GM12878 (cell line): Measurements from ENCODE around the gene TTC22. TPM values are rescaled to one million over a fixed set of nuclear protein-coding genes. Genes with fewer than 3 reads are reported as not detected.

Source experiments
- ATAC-seq: fragments of 200-7000 bp; cut with Tn5 transposase; 3 replicates; pipeline ENCODE4 v1.9.1; 2020; ENCODE audit warnings: mild to moderate bottlenecking, moderate library complexity
- BruUV-seq: library from RNA; stranded (reverse); fragments of 400-500 nt; replicated peaks from 2 replicates; lab custom pipeline; 2021; lab: Mats Ljungman, UMichigan
- CTCF ChIA-PET: fragments of 300-600 bp; sonication (Branson Sonifier 250); formaldehyde crosslinking; extraction: SDS; loops from one replicate; lab custom pipeline; 2021; ENCODE audit warnings: inconsistent platforms; lab: Yijun Ruan, JAX
- POLR2A ChIA-PET: fragments of 350-600 bp; formaldehyde crosslinking; extraction: SDS; loops from one replicate; lab custom pipeline; 2021; ENCODE audit warnings: inconsistent platforms; lab: Charles Lee
- RAD21 ChIA-PET: fragments of 300-600 bp; sonication (Branson Sonifier 250); formaldehyde crosslinking; loops from one replicate; lab custom pipeline; 2023; ENCODE audit warnings: antibody characterized with exemption; ENCODE audit not compliant: unreplicated experiment; lab: Charles Lee
- SMC1A ChIA-PET: fragments of 300-600 bp; sonication (Branson Sonifier 250); formaldehyde crosslinking; loops from one replicate; lab custom pipeline; 2023; ENCODE audit not compliant: unreplicated experiment, uncharacterized antibody; lab: Charles Lee
- DNase-seq: peaks from one replicate; pipeline ENCODE4 v3.0.0-alpha.2; 2011; ENCODE audit warnings: low read depth, low spot score
- FAIRE-seq: peaks from 3 replicates; lab custom pipeline; 2011; peaks lifted over from hg19 to GRCh38; lab: Jason Lieb, UNC
- H2AFZ ChIP-seq: 2 replicates; pipeline ENCODE4 v1.6.0; 2011; ENCODE audit warnings: low read depth, low read length, control low read depth; ENCODE audit not compliant: control insufficient read depth
- H3K27ac ChIP-seq: 2 replicates; pipeline ENCODE4 v1.5.1; 2011; ENCODE audit warnings: control low read depth; ENCODE audit not compliant: control insufficient read depth, insufficient read depth
- H3K27me3 ChIP-seq, 2 experiments: replicated peaks in 1 of 2; 2 replicates each; pipeline versions ENCODE4 v1.6.0 to v1.6.1; 2011; ENCODE audit warnings: low read length in 1 of 2; ENCODE audit not compliant: control insufficient read depth in 2 of 2, insufficient read depth in 2 of 2
- H3K36me3 ChIP-seq, 2 experiments: 2 replicates each; pipeline ENCODE4 v1.5.1; 2011; ENCODE audit warnings: low read length in 1 of 2; ENCODE audit not compliant: control insufficient read depth in 2 of 2, insufficient read depth in 2 of 2
- H3K4me1 ChIP-seq: 2 replicates; pipeline ENCODE4 v1.6.1; 2011; ENCODE audit warnings: mild to moderate bottlenecking, low read length, moderate library complexity, mixed read lengths; ENCODE audit not compliant: control insufficient read depth, insufficient read depth
- H3K4me2 ChIP-seq: 2 replicates; pipeline ENCODE4 v1.6.0; 2011; ENCODE audit warnings: control low read depth; ENCODE audit not compliant: control insufficient read depth, insufficient read depth
- H3K4me3 ChIP-seq: fragments of 200-600 bp; sonication (generic); 2 replicates; pipeline ENCODE4 v1.5.1; 2016
- H3K79me2 ChIP-seq: 2 replicates; pipeline ENCODE4 v1.6.0; 2011; ENCODE audit warnings: low read length; ENCODE audit not compliant: control insufficient read depth, insufficient read depth
- H3K9ac ChIP-seq: 2 replicates; pipeline ENCODE4 v1.8.0; 2011; ENCODE audit warnings: low read length, control low read depth, mixed read lengths; ENCODE audit not compliant: control insufficient read depth, insufficient read depth
- H3K9me3 ChIP-seq: replicated peaks from 3 replicates; pipeline ENCODE4 v1.5.1; 2011; ENCODE audit warnings: mild to moderate bottlenecking, low read length; ENCODE audit not compliant: control insufficient read depth, insufficient read depth
- H4K20me1 ChIP-seq: 2 replicates; pipeline ENCODE4 v1.6.0; 2011; ENCODE audit not compliant: control insufficient read depth, insufficient read depth
- BACH1 ChIP-seq: fragments of 450-650 bp; IDR thresholded peaks from 2 replicates; pipeline ENCODE4 v1.6.1; 2017; ENCODE audit warnings: mild to moderate bottlenecking, borderline replicate concordance
- CHD4 ChIP-seq: fragments of 200-600 bp; sonication (generic); IDR thresholded peaks from 2 replicates; pipeline ENCODE4 v1.6.1; 2016; ENCODE audit warnings: mild to moderate bottlenecking
- CREB1 ChIP-seq: IDR thresholded peaks from 2 replicates; pipeline ENCODE4 v1.6.1; 2012; ENCODE audit warnings: low read depth, mild to moderate bottlenecking, inconsistent platforms
- E2F8 ChIP-seq: fragments of 450-650 bp; IDR thresholded peaks from 2 replicates; pipeline ENCODE4 v1.6.1; 2018; ENCODE audit warnings: mild to moderate bottlenecking, low read depth, moderate library complexity; ENCODE audit not compliant: partially characterized antibody
- E4F1 ChIP-seq: fragments of 450-650 bp; IDR thresholded peaks from 2 replicates; pipeline ENCODE4 v1.6.1; 2018; ENCODE audit warnings: borderline replicate concordance, mild to moderate bottlenecking; ENCODE audit not compliant: partially characterized antibody
- EED ChIP-seq: sonication (generic); IDR thresholded peaks from 2 replicates; pipeline ENCODE4 v1.6.1; 2016; ENCODE audit warnings: antibody characterized with exemption, low read depth
- EZH2 ChIP-seq: IDR thresholded peaks from 2 replicates; pipeline ENCODE4 v1.6.1; 2012; ENCODE audit warnings: low read depth, mild to moderate bottlenecking, control low read depth, inconsistent platforms, low read length, borderline replicate concordance; ENCODE audit not compliant: control insufficient read depth
- HDAC6 ChIP-seq: fragments of 200-600 bp; sonication (generic); IDR thresholded peaks from one replicate; pipeline ENCODE4 v1.8.0; 2017; ENCODE audit warnings: antibody characterized with exemption; ENCODE audit not compliant: unreplicated experiment
- MEF2A ChIP-seq: IDR thresholded peaks from 2 replicates; pipeline ENCODE4 v1.6.1; 2011; ENCODE audit warnings: low read depth, mild to moderate bottlenecking, low read length, moderate library complexity; ENCODE audit not compliant: insufficient read depth
- NFXL1 ChIP-seq: fragments of 450-650 bp; IDR thresholded peaks from 2 replicates; pipeline ENCODE4 v1.6.1; 2017; ENCODE audit warnings: antibody characterized with exemption, mild to moderate bottlenecking, borderline replicate concordance
- NR2C1 ChIP-seq: fragments of 450-650 bp; IDR thresholded peaks from 2 replicates; pipeline ENCODE4 v1.6.1; 2017; ENCODE audit warnings: antibody characterized with exemption, mild to moderate bottlenecking, moderate library complexity
- PRDM15 ChIP-seq: fragments of 450-650 bp; formaldehyde crosslinking; IDR thresholded peaks from 2 replicates; pipeline ENCODE4 v1.4.0; 2020; ENCODE audit warnings: mild to moderate bottlenecking, moderate library complexity
- SP1 ChIP-seq: IDR thresholded peaks from one replicate; pipeline ENCODE4 v1.6.1; 2011; ENCODE audit warnings: low read depth, low read length
- whole genome bisulfite sequencing: methylation state at CpG from one replicate; pipeline ENCODE4 v1.1.6; 2016; ENCODE audit warnings: low lambda C conversion rate; ENCODE audit not compliant: insufficient replicate concordance, insufficient coverage; ENCODE audit errors: missing lambda C conversion rate; 5-methylcytosine and 5-hydroxymethylcytosine counted together
- in situ Hi-C: fragments of 300-500 bp; cut with MboI; formaldehyde crosslinking; loops from 9 replicates; pipeline ENCODE4 v1.14.3; 2018; ENCODE audit warnings: mixed read lengths
- intact Hi-C: fragments of 100-400 bp; cut with micrococcal nuclease; formaldehyde crosslinking; loops from one replicate; pipeline ENCODE4 v1.14.2; 2022; ENCODE audit not compliant: unreplicated experiment
- polyA plus RNA-seq, 11 experiments: library from polyadenylated mRNA; depleted of rRNA in 4 of 11; unstranded in 6 of 11; stranded (reverse) in 5 of 11; fragments of >200 nt; fragmentation: Nextera tagmentation in 4 of 11; fragmentation: Illumina TruSeq in 1 of 11; extraction: Ambion mirVana in 4 of 11; extraction: Trizol in 1 of 11; gene quantifications; 1 replicate in 1 of 11; 2 replicates in 10 of 11; pipeline versions ENCODE4 v1.2.1 to v1.2.3, GENCODE V29; 2011 to 2016; ENCODE audit warnings: inconsistent platforms in 2 of 11, missing spikeins in 2 of 11, low read depth in 1 of 11
- total RNA-seq, 4 experiments: library from RNA; depleted of rRNA in 3 of 4; stranded (reverse); fragments of >200 nt in 3 of 4; fragmentation: Illumina TruSeq in 1 of 4; extraction: Trizol in 1 of 4; gene quantifications; 2 replicates each; pipeline versions ENCODE4 v1.2.1 to v1.2.3, GENCODE V29; 2013 to 2021

TTC22 gene
- total and polyA plus RNA-seq, 10 of the 15 experiments (the other 5 are each of a cell fraction or from before 2014, with no cell fraction given) = 0.64 to 5.1 (median 1.9) TPM

- H3K9ac ChIP-seq = no peak overlapping the region
- no peaks in the 10 kb centered on the region for H3K27me3 ChIP-seq
- H3K36me3 ChIP-seq = no peaks in the 10 kb centered on the region
- H3K4me3 ChIP-seq = no peak overlapping the region
- no peaks in the 10 kb centered on the region for H3K4me1 ChIP-seq
- RAD21 ChIA-PET = no interaction called here
- SMC1A ChIA-PET = no interaction called here
- no peaks in the 10 kb centered on the region for H3K79me2 ChIP-seq
- 58% methylated on average over 6 of the region's 6 CpGs for WGBS
- no peak overlapping the region for H3K27ac ChIP-seq
- CTCF ChIA-PET = interaction anchor here (0.6 to 2.0 kb wide), 2 partner anchors 19 to 21 kb away, joined by 3 to 4 read pairs; partner anchors contain the start of gene TTC22
- no peak overlapping the region for H2AFZ ChIP-seq
- no TSS peak for BruUV-seq
- DNase-seq = no peak
- in situ Hi-C loops (no loop called here), intact Hi-C loops (no loop called here)
- POLR2A ChIA-PET = no interaction called here
- H3K4me2 ChIP-seq = no peak overlapping the region
- ATAC-seq = no peak
- no peaks in the 10 kb centered on the region for H4K20me1 ChIP-seq
- no peaks in the 10 kb centered on the region for H3K9me3 ChIP-seq
- FAIRE-seq = no peak
- TF ChIP-seq NR2C1 (no peak), MEF2A (no peak), EED (no peak), HDAC6 (no peak), CHD4 (no peak), BACH1 (no peak), CREB1 (no peak), E2F8 (no peak), PRDM15 (CRISPR knock-in tag) (no peak), SP1 (no peak), E4F1 (no peak), NFXL1 (no peak), EZH2 (no peak)
Observed at GRCh38 chr1:54782156-54782555, 19.0 kb downstream of the TTC22 start.
